HepG2 (cell line): Measurements from ENCODE around the gene LRPAP1. TPM values are rescaled to one million over a fixed set of nuclear protein-coding genes. Genes with fewer than 3 reads are reported as not detected.

Experiments used
- CEBPG ChIP-seq: IDR thresholded peaks from 2 replicates; pipeline ENCODE4 v1.6.1; 2016
- ELF4 ChIP-seq: sonication (generic); formaldehyde crosslinking; IDR thresholded peaks from 2 replicates; pipeline ENCODE4 v1.5.0; 2020; ENCODE audit warnings: missing genetic modification reagents, mild to moderate bottlenecking, moderate library complexity, borderline replicate concordance
- GATAD2A ChIP-seq: IDR thresholded peaks from 2 replicates; pipeline ENCODE4 v1.6.1; 2016
- JUN ChIP-seq: sonication (generic); formaldehyde crosslinking; IDR thresholded peaks from 2 replicates; pipeline ENCODE4 v1.4.0; 2020; ENCODE audit warnings: mild to moderate bottlenecking, missing genetic modification reagents
- MAZ ChIP-seq, 2 experiments: sonication (generic) in 1 of 2; formaldehyde crosslinking in 1 of 2; IDR thresholded peaks; 2 replicates each; pipeline versions ENCODE4 v1.5.0 to v1.6.1; 2012 to 2020; ENCODE audit warnings: low read depth in 2 of 2, mild to moderate bottlenecking in 2 of 2, borderline replicate concordance in 1 of 2, improper control_type of control experiment in 1 of 2, low read length in 1 of 2, missing genetic modification reagents in 1 of 2, moderate library complexity in 1 of 2
- MIER2 ChIP-seq: IDR thresholded peaks from 2 replicates; pipeline ENCODE4 v1.6.1; 2016; ENCODE audit warnings: missing biosample characterization, missing genetic modification reagents
- MTF2 ChIP-seq: sonication (generic); formaldehyde crosslinking; IDR thresholded peaks from 2 replicates; pipeline ENCODE4 v1.5.0; 2020; ENCODE audit warnings: missing genetic modification reagents, borderline replicate concordance
- SP4 ChIP-seq: sonication (generic); formaldehyde crosslinking; IDR thresholded peaks from 2 replicates; pipeline ENCODE4 v1.8.1; 2023; ENCODE audit warnings: mild to moderate bottlenecking, missing genetic modification reagents
- TAF15 ChIP-seq: fragments of 200-400 bp; formaldehyde crosslinking; IDR thresholded peaks from one replicate; pipeline ENCODE4 v1.6.1; 2018; ENCODE audit warnings: mild to moderate bottlenecking, low read depth, low read length; ENCODE audit not compliant: poor library complexity, severe bottlenecking
- UBTF ChIP-seq: sonication (generic); formaldehyde crosslinking; IDR thresholded peaks from 2 replicates; pipeline ENCODE4 v1.4.0; 2020; ENCODE audit warnings: mild to moderate bottlenecking, missing genetic modification reagents
- ZNF556 ChIP-seq: sonication (generic); formaldehyde crosslinking; IDR thresholded peaks from 2 replicates; pipeline ENCODE4 v1.4.0; 2020; ENCODE audit warnings: mild to moderate bottlenecking, missing genetic modification reagents, borderline replicate concordance
- ZNF749 ChIP-seq: sonication (generic); formaldehyde crosslinking; IDR thresholded peaks from 2 replicates; pipeline ENCODE4 v1.8.0; 2022; ENCODE audit warnings: mild to moderate bottlenecking, missing genetic modification reagents, moderate library complexity, borderline replicate concordance
- polyA plus RNA-seq, 8 experiments: library from polyadenylated mRNA; depleted of rRNA in 3 of 8; stranded (reverse) in 7 of 8; unstranded in 1 of 8; fragments of >200 nt; fragmentation: Illumina TruSeq in 4 of 8; extraction: Trizol in 4 of 8; gene quantifications; 2 replicates each; pipeline versions ENCODE4 v1.2.1 to v1.2.3, GENCODE V29; 2011 to 2016; ENCODE audit warnings: low read depth in 4 of 8, missing spikeins in 1 of 8, mixed read lengths in 1 of 8; ENCODE audit not compliant: insufficient read depth in 1 of 8
- total RNA-seq, 5 experiments: library from RNA; depleted of rRNA; stranded (reverse); fragments of >200 nt; fragmentation: Illumina TruSeq; extraction: Trizol; gene quantifications; 2 replicates each; pipeline ENCODE4 v1.2.3, GENCODE V29; 2016; ENCODE audit warnings: low read depth in 1 of 5
- TF ChIP-seq, protein P1 (sequence below): IDR thresholded peaks from 2 replicates; pipeline ENCODE4 v1.6.1; 2016; ENCODE audit warnings: low read depth, missing genetic modification reagents, missing compliant biosample characterization
- TF ChIP-seq, protein P2 (sequence below): sonication (generic); formaldehyde crosslinking; IDR thresholded peaks from 2 replicates; pipeline ENCODE4 v1.8.1; 2023; ENCODE audit warnings: mild to moderate bottlenecking, moderate library complexity, missing genetic modification reagents

Gene LRPAP1
- total and polyA plus RNA-seq, 2 of the 13 experiments (the other 11 are each of a cell fraction or from before 2014, with no cell fraction given) = 153 to 191 TPM

DNA sequence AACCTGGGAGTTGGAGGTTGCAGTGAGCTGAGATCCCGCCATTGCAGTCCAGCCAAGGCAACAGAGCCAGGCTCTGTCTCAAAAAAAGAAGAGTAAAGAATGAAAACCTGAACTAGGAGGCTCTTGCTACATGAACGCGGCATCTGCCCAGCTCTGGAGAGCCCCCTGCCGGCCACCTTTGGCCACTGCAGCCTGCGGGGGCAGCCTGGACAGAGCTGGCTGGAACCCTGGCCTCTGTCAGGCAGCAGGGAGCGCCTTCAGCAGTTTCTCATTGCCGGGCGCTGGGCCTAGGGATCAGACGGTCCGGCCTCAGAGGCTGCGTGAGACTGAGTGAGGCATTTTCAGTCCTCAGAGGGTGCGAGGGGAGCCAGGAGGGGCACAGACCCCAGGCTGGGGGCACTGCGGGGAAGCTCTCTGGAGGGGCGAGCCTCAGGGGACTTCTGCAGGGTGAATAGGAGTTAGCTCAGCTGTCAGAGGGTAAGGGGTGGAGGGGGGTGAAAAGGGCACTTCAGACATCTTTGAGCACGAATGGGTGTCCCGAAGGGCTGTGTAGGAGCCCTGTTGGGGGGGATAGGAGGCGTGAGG lies 51.6 kb downstream of the LRPAP1 start (continued):
- TF ChIP-seq TAF15 (peak; percentile 47), JUN (CRISPR knock-in tag) (no peak), MIER2 (CRISPR knock-in tag) (no peak), MTF2 (peak; percentile 70; the same call in 1 of the 2 replicates), UBTF (CRISPR knock-in tag) (no peak), MAZ (IDR thresholded peaks at IDR 0.05; ENCODE audit: borderline replicate concordance, low read depth, low read length) (peak; percentile 27; the same call in 1 of the 2 replicates), MAZ (CRISPR knock-in tag; IDR thresholded peaks at IDR 0.05; ENCODE audit: low read depth) (no peak), ZNF749 (no peak), CEBPG (CRISPR knock-in tag) (peak; percentile 17; the same call in 1 of the 2 replicates), ZNF556 (CRISPR knock-in tag) (0 out of 2 replicates have a peak, but pooled peaks have one; percentile 20), GATAD2A (0 out of 2 replicates have a peak, but pooled peaks have one; percentile 13), SP4 (CRISPR knock-in tag) (0 out of 2 replicates have a peak, but pooled peaks have one; percentile 21), ELF4 (CRISPR knock-in tag) (no peak)
- TF ChIP-seq, protein P1, sequence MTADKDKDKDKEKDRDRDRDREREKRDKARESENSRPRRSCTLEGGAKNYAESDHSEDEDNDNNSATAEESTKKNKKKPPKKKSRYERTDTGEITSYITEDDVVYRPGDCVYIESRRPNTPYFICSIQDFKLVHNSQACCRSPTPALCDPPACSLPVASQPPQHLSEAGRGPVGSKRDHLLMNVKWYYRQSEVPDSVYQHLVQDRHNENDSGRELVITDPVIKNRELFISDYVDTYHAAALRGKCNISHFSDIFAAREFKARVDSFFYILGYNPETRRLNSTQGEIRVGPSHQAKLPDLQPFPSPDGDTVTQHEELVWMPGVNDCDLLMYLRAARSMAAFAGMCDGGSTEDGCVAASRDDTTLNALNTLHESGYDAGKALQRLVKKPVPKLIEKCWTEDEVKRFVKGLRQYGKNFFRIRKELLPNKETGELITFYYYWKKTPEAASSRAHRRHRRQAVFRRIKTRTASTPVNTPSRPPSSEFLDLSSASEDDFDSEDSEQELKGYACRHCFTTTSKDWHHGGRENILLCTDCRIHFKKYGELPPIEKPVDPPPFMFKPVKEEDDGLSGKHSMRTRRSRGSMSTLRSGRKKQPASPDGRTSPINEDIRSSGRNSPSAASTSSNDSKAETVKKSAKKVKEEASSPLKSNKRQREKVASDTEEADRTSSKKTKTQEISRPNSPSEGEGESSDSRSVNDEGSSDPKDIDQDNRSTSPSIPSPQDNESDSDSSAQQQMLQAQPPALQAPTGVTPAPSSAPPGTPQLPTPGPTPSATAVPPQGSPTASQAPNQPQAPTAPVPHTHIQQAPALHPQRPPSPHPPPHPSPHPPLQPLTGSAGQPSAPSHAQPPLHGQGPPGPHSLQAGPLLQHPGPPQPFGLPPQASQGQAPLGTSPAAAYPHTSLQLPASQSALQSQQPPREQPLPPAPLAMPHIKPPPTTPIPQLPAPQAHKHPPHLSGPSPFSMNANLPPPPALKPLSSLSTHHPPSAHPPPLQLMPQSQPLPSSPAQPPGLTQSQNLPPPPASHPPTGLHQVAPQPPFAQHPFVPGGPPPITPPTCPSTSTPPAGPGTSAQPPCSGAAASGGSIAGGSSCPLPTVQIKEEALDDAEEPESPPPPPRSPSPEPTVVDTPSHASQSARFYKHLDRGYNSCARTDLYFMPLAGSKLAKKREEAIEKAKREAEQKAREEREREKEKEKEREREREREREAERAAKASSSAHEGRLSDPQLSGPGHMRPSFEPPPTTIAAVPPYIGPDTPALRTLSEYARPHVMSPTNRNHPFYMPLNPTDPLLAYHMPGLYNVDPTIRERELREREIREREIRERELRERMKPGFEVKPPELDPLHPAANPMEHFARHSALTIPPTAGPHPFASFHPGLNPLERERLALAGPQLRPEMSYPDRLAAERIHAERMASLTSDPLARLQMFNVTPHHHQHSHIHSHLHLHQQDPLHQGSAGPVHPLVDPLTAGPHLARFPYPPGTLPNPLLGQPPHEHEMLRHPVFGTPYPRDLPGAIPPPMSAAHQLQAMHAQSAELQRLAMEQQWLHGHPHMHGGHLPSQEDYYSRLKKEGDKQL = no peak
- TF ChIP-seq, protein P2, sequence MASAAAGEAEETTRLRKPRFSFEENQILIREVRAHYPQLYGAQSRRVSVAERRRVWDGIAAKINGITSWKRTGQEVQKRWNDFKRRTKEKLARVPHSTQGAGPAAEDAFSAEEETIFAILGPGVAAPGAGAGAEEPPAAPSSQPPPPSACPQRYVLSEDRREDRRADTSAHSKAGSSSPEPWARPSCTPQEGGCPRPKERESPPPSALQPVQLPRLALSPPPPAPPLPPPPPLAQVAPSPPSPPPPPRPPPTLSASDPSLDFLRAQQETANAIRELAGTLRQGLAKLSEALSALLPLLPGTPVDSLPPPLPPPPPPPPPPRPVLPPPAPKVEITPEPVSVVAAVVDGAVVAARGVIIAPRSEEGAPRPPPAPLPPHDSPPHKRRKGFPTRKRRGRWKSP = 0 out of 2 replicates have a peak, but pooled peaks have one; percentile 46
